CD4-positive, CD25-positive, alpha-beta regulatory T cell (primary cell): ENCODE results near the gene PLXNA4. TPM values are rescaled to one million over a fixed set of nuclear protein-coding genes. Genes with fewer than 3 reads are reported as not detected.

Experiments
- ATAC-seq, 2 donors: fragments of 150-1000 bp; cut with Tn5 transposase; one replicate each; pipeline ENCODE4 v1.10.0; 2021; ENCODE audit warnings: low read depth in 2 of 2, moderate number of reproducible peaks in 2 of 2, moderate library complexity in 1 of 2
- DNase-seq, 3 donors: peaks; one replicate each; pipeline versions ENCODE4 v3.0.0 to v3.0.0-alpha.2; 2012 to 2022; ENCODE audit warnings: mixed read lengths in 1 of 3
- H3K27ac ChIP-seq: one replicate; pipeline ENCODE4 v1.7.0; 2013; ENCODE audit warnings: mild to moderate bottlenecking, low read length; ENCODE audit not compliant: insufficient read depth, poor library complexity, severe bottlenecking
- H3K27me3 ChIP-seq: one replicate; pipeline ENCODE4 v1.7.0; 2013; ENCODE audit warnings: low read length; ENCODE audit not compliant: control insufficient read depth, insufficient read depth
- H3K36me3 ChIP-seq: one replicate; pipeline ENCODE4 v1.7.0; 2013; ENCODE audit warnings: mild to moderate bottlenecking, low read length, moderate library complexity; ENCODE audit not compliant: control insufficient read depth, insufficient read depth
- H3K4me1 ChIP-seq: 2 replicates; pipeline ENCODE4 v1.7.0; 2013; ENCODE audit warnings: mild to moderate bottlenecking, low read length; ENCODE audit not compliant: insufficient read depth, control insufficient read depth, poor library complexity, severe bottlenecking
- H3K4me3 ChIP-seq: one replicate; pipeline ENCODE4 v1.7.0; 2013; ENCODE audit warnings: low read depth, mild to moderate bottlenecking, low read length, moderate library complexity
- H3K9me3 ChIP-seq, 2 experiments: 1 replicate in 1 of 2; 2 replicates in 1 of 2; pipeline ENCODE4 v1.7.0; 2013; ENCODE audit warnings: low read length in 2 of 2, mild to moderate bottlenecking in 1 of 2, moderate library complexity in 1 of 2; ENCODE audit not compliant: control insufficient read depth in 2 of 2
- H3K27ac Mint-ChIP-seq, 3 donors: one replicate each; pipeline ENCODE4 v1.8.0; 2020 to 2022; ENCODE audit warnings: mild to moderate bottlenecking in 3 of 3, mixed read lengths in 3 of 3, moderate library complexity in 2 of 3
- H3K27me3 Mint-ChIP-seq: one replicate; pipeline ENCODE4 v1.8.0; 2022; ENCODE audit warnings: mild to moderate bottlenecking, mixed read lengths
- H3K36me3 Mint-ChIP-seq: one replicate; pipeline ENCODE4 v1.8.0; 2020; ENCODE audit warnings: mixed read lengths
- H3K4me1 Mint-ChIP-seq, 4 donors: one replicate each; pipeline ENCODE4 v1.8.0; 2020 to 2022; ENCODE audit warnings: mixed read lengths in 4 of 4, mild to moderate bottlenecking in 1 of 4
- H3K4me3 Mint-ChIP-seq, 4 donors: one replicate each; pipeline ENCODE4 v1.8.0; 2020 to 2022; ENCODE audit warnings: mild to moderate bottlenecking in 4 of 4, mixed read lengths in 4 of 4, moderate library complexity in 3 of 4
- H3K9me3 Mint-ChIP-seq, 7 donors: one replicate each; pipeline ENCODE4 v1.8.0; 2020 to 2022; ENCODE audit warnings: mixed read lengths in 7 of 7, mild to moderate bottlenecking in 3 of 7, moderate library complexity in 2 of 7
- polyA plus RNA-seq, 4 donors: library from polyadenylated mRNA; unstranded; fragments of 300-500 nt; fragmentation: Illumina TruSeq; gene quantifications; one replicate each; pipeline ENCODE4 v1.2.3, GENCODE V29; 2021
- total RNA-seq: library from RNA; stranded (reverse); gene quantifications from one replicate; pipeline ENCODE4 v1.2.3, GENCODE V29; 2022

Gene PLXNA4
- total and polyA plus RNA-seq, 5 donors from 2014 or later: 0.27 TPM; not detected in 4

DNA sequence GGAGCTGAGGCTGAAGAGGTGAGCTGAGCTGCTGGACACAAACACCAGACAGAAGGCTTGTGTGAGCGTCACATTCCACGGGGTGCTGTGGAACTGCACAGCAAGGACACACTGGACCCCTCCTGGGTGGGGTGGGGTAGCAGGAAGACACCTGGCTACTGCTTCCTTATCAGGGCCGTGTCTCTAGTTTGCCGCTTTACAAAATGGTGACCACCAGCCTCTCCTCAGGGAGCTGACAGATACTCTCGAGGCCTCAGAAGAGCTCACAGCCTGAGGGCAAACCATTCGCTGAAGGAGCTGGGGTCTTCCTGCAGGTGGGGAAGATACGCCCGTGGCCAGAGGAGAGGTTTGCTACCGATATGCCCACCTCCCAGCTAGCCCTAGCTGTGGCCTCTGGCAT, 461.9 kb downstream of the PLXNA4 start:
- Mint-ChIP-seq H3K27ac (no peak overlapping the region), H3K4me1 (no peaks in the 10 kb centered on the region), H3K4me3 (no peak overlapping the region), H3K36me3 (no peaks in the 10 kb centered on the region), H3K9me3 (peaks cover 0 to 3% (median 0%) of the 10 kb centered on the region in 7 donors), H3K27me3 (peaks cover 6% of the 10 kb centered on the region)
- H3K27me3 ChIP-seq: no peaks in the 10 kb centered on the region
- no peak overlapping the region for H3K4me3 ChIP-seq
- no peaks in the 10 kb centered on the region for H3K9me3 ChIP-seq
- no peaks in the 10 kb centered on the region for H3K4me1 ChIP-seq
- DNase-seq (no peak), ATAC-seq (no peak)
- no peak overlapping the region for H3K27ac ChIP-seq
- no peaks in the 10 kb centered on the region for H3K36me3 ChIP-seq

DNA sequence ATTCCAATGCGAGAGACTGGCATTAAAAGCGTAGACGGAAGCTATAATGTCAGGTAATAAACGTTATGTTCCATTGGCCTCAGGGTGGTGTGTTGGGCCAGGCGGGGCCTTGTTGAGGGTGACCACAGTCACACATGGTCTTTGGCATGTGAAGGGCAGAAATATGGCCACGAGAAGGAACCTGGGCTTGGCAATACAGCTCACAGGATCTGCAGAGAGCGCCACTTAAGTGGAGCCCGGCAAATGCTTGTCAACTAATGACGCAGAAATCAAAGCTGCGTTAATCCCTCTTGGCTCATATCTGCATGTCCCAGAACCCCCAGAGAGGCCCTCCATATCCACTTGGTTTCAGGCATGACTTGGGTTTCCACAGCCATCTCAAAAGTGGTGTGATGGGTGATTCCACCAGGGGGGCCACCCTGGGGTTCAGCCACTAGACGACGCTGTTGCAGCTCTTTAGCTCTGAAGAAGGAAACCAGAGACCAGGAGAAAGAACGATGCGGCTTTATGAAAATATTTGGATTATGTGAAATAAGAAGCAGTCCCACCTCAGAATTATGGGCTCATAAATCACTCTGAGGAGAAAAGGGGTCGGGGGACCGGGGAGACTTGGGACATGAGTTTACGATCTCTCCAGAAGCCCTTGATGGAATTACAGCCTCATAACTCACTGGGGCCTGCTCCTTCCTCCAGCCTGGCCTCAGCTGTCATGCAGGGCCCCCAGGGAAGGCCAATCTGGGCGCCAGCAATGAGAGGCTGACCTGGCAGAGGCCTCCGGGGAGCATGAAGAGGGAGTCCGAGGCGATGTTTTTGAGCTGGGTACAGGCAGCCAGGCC, 462.5 kb downstream of the PLXNA4 start:
- no peak overlapping the region for H3K4me3 ChIP-seq
- no peaks in the 10 kb centered on the region for H3K9me3 ChIP-seq
- no peaks in the 10 kb centered on the region for H3K36me3 ChIP-seq
- Mint-ChIP-seq H3K9me3 (peaks cover 0 to 3% (median 0%) of the 10 kb centered on the region in 7 donors), H3K27me3 (peaks cover 8% of the 10 kb centered on the region), H3K4me3 (no peak overlapping the region), H3K36me3 (no peaks in the 10 kb centered on the region), H3K27ac (no peak overlapping the region), H3K4me1 (no peaks in the 10 kb centered on the region)
- no peaks in the 10 kb centered on the region for H3K4me1 ChIP-seq
- DNase-seq (no peak), ATAC-seq (no peak)
- H3K27me3 ChIP-seq: no peaks in the 10 kb centered on the region
- H3K27ac ChIP-seq: no peak overlapping the region

DNA sequence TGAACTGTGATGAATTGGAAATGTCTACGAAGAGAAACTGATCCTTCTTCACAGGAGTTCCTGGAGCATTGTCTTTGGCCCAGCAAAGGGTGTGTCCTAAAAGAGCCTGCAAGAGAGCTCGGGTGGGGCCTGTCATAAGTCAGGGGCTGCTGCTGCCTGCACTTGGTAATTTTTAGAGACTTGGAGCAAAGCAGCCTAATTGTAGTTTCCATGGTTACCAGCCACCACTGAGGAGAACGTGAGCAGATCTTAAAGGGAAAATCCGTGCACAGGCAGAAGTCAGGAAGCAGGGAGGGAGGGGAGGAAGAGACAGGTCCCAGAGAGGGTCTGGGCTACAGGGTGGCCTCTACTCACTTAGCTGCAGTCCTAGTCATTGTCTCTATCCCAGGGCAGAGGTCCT, 463.6 kb downstream of the PLXNA4 start:
- H3K9me3 Mint-ChIP-seq: peaks cover 0 to 3% (median 0%) of the 10 kb centered on the region in 7 donors
- DNase-seq (no peak), ATAC-seq (no peak)
- H3K27me3 Mint-ChIP-seq: peaks cover 16% of the 10 kb centered on the region
- Histone ChIP-seq H3K27ac (no peak overlapping the region), H3K27me3 (no peaks in the 10 kb centered on the region), H3K4me1 (no peaks in the 10 kb centered on the region), H3K36me3 (no peaks in the 10 kb centered on the region), H3K9me3 (no peaks in the 10 kb centered on the region), H3K4me3 (no peak overlapping the region)
- no peaks in the 10 kb centered on the region for H3K4me1 Mint-ChIP-seq
- no peak overlapping the region for H3K27ac Mint-ChIP-seq
- no peak overlapping the region for H3K4me3 Mint-ChIP-seq
- no peaks in the 10 kb centered on the region for H3K36me3 Mint-ChIP-seq

DNA sequence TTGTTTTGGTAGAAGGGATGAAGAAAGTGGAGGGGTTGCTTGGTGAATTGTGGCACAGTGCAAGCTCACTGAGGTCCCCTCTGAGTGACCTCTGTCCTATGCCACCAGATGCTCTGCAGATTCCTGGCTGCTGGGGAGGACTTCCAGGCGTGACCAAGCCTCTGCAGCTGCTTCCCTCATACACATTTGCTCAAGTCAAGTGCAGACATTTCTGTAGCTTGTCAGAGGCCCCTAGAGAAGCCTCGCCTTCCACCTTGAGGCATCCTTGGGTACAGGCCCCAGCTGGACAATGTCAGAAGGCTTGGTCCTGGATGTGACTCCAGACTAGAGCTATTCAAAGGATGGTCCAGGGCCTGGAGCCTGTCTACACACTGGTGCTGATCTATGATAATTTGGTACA, 464.2 kb downstream of the PLXNA4 start:
- H3K27ac Mint-ChIP-seq: no peak overlapping the region
- no peak for ATAC-seq

DNA sequence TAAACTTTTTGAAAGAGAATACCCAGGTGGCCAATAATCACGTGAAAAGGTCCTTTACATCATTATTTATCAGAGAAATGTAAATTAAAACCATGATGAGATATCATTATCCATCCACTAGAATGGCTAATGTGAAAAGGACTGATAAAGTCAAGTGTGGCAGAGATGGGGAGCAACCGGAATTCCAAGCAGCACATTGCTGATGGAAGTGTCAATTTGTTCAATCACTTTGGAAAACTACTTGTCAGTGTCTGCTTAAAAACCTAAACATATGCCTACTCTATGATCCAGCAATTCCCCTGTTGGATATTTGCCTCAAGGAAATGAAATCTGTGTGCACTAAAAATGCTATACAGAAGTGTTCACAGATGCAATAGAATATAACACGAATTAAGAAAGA, 465.6 kb downstream of the PLXNA4 start:
- DNase-seq (no peak), ATAC-seq (no peak)
- Mint-ChIP-seq H3K36me3 (no peaks in the 10 kb centered on the region), H3K4me3 (no peak overlapping the region), H3K9me3 (peaks cover 0 to 3% (median 0%) of the 10 kb centered on the region in 7 donors), H3K27me3 (peaks cover 10% of the 10 kb centered on the region), H3K27ac (no peak overlapping the region), H3K4me1 (no peaks in the 10 kb centered on the region)
- Histone ChIP-seq H3K36me3 (no peaks in the 10 kb centered on the region), H3K27ac (no peak overlapping the region), H3K4me3 (no peak overlapping the region), H3K4me1 (no peaks in the 10 kb centered on the region), H3K9me3 (no peaks in the 10 kb centered on the region), H3K27me3 (no peaks in the 10 kb centered on the region)

More for the DNA sequence above, 464.2 kb downstream of the PLXNA4 start:
- Mint-ChIP-seq H3K4me1 (no peaks in the 10 kb centered on the region), H3K27me3 (peaks cover 16% of the 10 kb centered on the region), H3K9me3 (peaks cover 0 to 3% (median 0%) of the 10 kb centered on the region in 7 donors), H3K4me3 (no peak overlapping the region), H3K36me3 (no peaks in the 10 kb centered on the region)
- no peaks in the 10 kb centered on the region for H3K27me3 ChIP-seq
- no peak for DNase-seq
- H3K36me3 ChIP-seq: no peaks in the 10 kb centered on the region
- no peaks in the 10 kb centered on the region for H3K9me3 ChIP-seq
- no peak overlapping the region for H3K4me3 ChIP-seq
- H3K27ac ChIP-seq: no peak overlapping the region
- H3K4me1 ChIP-seq: no peaks in the 10 kb centered on the region

DNA sequence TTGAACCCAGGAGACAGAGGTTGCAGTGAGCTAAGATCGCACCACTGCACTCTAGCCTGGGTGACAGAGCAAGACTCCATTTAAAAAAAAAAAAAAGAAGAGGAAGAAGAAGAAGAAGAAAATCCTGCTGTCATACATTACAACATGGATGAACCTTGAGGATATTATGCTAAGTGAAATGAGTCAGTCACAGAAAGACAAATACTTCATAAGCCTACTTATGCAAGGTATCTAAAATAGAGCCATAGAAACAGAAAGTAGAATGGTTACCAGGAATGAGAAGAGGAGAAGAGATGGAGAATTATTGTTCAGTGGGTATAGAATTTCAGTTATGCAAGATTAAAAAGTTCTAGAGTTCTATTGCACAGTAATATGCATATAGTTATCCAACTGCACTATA, 466.5 kb downstream of the PLXNA4 start:
- H3K27me3 ChIP-seq: no peaks in the 10 kb centered on the region
- ATAC-seq (no peak), DNase-seq (no peak)
- Mint-ChIP-seq H3K27ac (no peak overlapping the region), H3K9me3 (peaks cover 0 to 3% (median 0%) of the 10 kb centered on the region in 7 donors), H3K4me3 (no peak overlapping the region), H3K36me3 (no peaks in the 10 kb centered on the region), H3K27me3 (peaks cover 10% of the 10 kb centered on the region), H3K4me1 (no peaks in the 10 kb centered on the region)
- no peak overlapping the region for H3K4me3 ChIP-seq
- no peaks in the 10 kb centered on the region for H3K36me3 ChIP-seq
- no peaks in the 10 kb centered on the region for H3K9me3 ChIP-seq
- H3K4me1 ChIP-seq: no peaks in the 10 kb centered on the region
- H3K27ac ChIP-seq: no peak overlapping the region

DNA sequence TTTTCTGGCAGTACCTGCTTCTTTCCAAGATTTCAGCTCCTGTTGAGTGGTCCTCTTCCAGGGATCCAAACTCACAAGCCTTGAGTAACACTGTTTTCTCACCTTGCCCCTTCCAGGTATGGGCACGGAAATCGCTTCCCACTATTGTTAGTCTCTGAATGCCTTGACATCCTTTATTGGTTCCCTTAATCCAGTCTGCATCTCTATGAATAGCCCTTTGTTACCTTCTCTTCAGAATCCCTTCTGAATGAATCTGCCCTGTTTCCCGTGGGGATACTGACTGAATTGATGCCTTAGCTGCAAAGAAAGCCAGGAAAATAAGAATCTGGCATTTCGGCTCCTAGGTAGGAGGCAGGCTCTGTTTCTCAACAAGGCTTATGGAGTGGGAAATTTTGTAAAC, 467.7 kb downstream of the PLXNA4 start:
- Histone ChIP-seq H3K27ac (no peak overlapping the region), H3K4me1 (no peaks in the 10 kb centered on the region), H3K36me3 (no peaks in the 10 kb centered on the region), H3K4me3 (no peak overlapping the region), H3K27me3 (no peaks in the 10 kb centered on the region), H3K9me3 (no peaks in the 10 kb centered on the region)
- Mint-ChIP-seq H3K27me3 (peaks cover 10% of the 10 kb centered on the region), H3K4me1 (no peaks in the 10 kb centered on the region), H3K27ac (no peak overlapping the region), H3K4me3 (no peak overlapping the region), H3K9me3 (no peaks in the 10 kb centered on the region), H3K36me3 (no peaks in the 10 kb centered on the region)
- DNase-seq (no peak), ATAC-seq (no peak)

DNA sequence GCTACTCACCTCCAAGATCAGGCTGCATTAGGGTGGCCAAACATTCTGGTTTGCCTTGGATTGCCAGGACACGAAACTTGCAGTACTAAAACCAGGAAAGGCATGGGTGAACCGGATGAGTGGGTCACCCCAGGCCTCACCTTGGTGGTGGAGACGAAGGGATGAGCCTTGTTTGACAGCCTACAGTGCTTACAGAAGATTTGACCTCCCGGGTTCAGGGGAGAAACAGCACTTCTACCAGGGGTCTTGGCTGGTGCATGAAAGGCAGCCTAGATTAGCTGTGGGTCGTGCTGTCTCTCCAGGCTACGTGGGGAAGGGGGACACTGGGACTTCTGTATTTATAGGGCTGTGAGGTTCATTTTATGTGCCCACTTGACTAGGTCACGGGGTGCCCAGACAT, 469.8 kb downstream of the PLXNA4 start:
- Histone ChIP-seq H3K4me1 (no peaks in the 10 kb centered on the region), H3K27me3 (no peaks in the 10 kb centered on the region), H3K36me3 (no peaks in the 10 kb centered on the region), H3K9me3 (no peaks in the 10 kb centered on the region), H3K4me3 (no peak overlapping the region), H3K27ac (no peak overlapping the region)
- no peak for DNase-seq
- Mint-ChIP-seq H3K27ac (no peak overlapping the region), H3K4me1 (no peaks in the 10 kb centered on the region), H3K36me3 (no peaks in the 10 kb centered on the region), H3K9me3 (no peaks in the 10 kb centered on the region), H3K27me3 (peaks cover 10% of the 10 kb centered on the region), H3K4me3 (no peak overlapping the region)
- no peak for ATAC-seq
